Measurements from ENCODE around the gene FOXS1.

The FOXS1 gene

DNA sequence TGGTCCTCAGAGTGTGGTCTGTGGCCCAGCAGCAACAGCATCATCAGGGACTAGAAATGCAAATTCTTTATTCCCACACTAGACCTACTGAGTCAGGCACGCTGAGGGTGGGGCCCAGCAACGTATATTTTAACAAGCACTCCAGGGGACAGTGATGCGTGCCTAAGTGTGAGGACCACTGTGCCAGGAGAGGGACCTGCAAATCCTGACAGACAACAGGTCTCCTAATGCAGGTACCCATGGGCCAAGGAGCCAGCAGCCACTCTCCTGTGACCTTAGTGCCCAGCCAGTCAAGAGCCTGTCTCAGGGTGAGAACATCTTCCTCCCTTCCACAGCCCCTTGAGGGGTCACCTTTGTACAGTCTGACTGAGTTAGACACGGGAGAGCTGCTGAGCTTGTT, 34.2 kb downstream of the FOXS1 start:
- DNase-seq (ENCODE audit: low spot score in 2 of 2) (no peak), ATAC-seq (replicated peaks; ENCODE audit: extremely low read depth, poor library complexity, severe bottlenecking) (no peak)
- no peaks in the 10 kb centered on the region for H3K9me3 Mint-ChIP-seq
- no peak overlapping the region for H3K4me3 Mint-ChIP-seq
- peaks cover 1% of the 10 kb centered on the region for H3K36me3 Mint-ChIP-seq (ENCODE audit: insufficient read depth)
- no peaks in the 10 kb centered on the region for H3K4me1 Mint-ChIP-seq
- no peaks in the 10 kb centered on the region for H3K27me3 Mint-ChIP-seq
- no peak overlapping the region for H3K27ac Mint-ChIP-seq (ENCODE audit: low read depth)

DNA sequence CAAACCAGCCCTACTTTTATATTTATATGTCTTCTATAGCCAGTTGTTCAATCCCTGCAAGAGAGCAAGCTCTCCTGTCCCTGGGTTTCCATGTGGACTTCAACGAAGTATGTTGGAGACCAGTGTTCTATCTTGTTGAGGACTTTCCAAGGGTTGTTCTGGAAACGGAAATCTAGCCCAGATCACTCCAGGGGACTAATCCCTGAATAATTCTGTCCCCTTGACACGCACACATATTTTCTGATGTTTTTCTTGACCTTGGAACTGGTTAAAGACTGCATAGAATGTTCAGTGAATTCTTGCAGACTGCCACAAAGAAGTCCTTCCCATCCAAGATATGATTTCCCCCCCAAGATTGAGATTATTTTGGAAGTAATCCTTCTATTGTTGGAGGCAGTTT, 35.7 kb downstream of the FOXS1 start:
- ATAC-seq (replicated peaks; ENCODE audit: extremely low read depth, poor library complexity, severe bottlenecking) (no peak), DNase-seq (ENCODE audit: low spot score in 2 of 2) (no peak)
- H3K9me3 Mint-ChIP-seq: no peaks in the 10 kb centered on the region
- H3K4me3 Mint-ChIP-seq: no peak overlapping the region
- no peak overlapping the region for H3K27ac Mint-ChIP-seq (ENCODE audit: low read depth)
- no peaks in the 10 kb centered on the region for H3K4me1 Mint-ChIP-seq
- H3K36me3 Mint-ChIP-seq (ENCODE audit: insufficient read depth): peaks cover 1% of the 10 kb centered on the region
- no peaks in the 10 kb centered on the region for H3K27me3 Mint-ChIP-seq

DNA sequence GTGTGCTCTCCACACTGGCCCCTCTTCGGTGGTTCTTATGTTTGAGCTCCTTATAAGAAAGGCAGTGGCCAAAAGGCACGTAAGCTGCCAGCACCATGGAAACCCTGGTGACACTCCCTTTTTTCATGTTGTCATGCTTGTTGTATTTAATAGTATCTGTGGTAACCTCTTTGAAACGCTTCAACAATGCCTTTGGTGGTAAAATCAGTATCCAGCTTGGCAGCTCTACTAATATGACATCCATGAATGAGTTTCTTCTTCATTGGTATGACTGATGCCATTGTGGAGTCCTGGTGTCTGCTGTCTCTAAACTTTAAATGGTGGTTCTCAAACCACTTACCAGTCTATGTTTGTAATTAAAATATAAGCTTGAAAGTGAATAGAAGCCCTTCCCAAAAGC, 36.9 kb downstream of the FOXS1 start:
- no peak overlapping the region for H3K27ac Mint-ChIP-seq (ENCODE audit: low read depth)
- ATAC-seq (replicated peaks; ENCODE audit: extremely low read depth, poor library complexity, severe bottlenecking) (no peak), DNase-seq (ENCODE audit: low spot score in 2 of 2) (no peak)
- H3K36me3 Mint-ChIP-seq (ENCODE audit: insufficient read depth): peaks cover 3% of the 10 kb centered on the region
- no peaks in the 10 kb centered on the region for H3K9me3 Mint-ChIP-seq
- H3K4me3 Mint-ChIP-seq: no peak overlapping the region
- H3K4me1 Mint-ChIP-seq: peaks cover 7% of the 10 kb centered on the region
- H3K27me3 Mint-ChIP-seq: no peaks in the 10 kb centered on the region

DNA sequence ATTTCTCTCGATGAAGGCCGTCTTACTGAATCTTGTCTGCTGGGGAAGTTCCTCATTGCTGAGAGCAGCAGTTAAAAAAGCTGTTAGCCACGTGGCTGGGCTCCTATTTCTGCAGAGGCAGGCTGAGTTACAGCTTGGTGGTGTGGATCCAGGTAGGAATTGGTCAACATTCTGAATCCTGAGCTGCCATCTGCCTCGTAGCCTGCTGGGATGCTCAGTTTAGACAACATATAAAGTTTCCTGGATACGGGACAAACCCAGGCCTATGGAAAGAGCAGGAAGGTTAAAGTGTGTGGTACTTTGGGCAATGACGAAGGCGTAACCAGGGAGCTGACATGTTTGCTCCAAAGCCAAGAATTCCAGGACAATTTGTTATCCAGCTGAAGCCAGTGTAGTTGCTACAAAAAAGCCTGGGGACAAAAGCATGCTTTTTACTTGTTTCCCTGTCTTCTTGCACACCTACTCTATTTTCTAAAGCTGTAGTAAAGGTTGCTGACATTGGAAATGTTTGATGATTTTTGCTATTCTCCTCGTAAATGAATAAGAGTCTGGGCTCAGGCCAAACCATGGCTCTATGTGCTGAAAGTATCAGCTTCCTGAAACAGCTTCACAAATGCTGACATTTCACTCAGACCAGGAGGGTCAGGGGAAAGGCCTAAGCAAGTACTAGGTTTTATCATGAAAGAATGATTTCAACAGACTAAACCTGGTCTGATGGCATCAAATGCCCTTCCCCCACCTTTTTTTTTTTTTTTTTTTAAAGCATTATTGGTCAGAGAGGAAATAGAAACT, 38.6 kb downstream of the FOXS1 start:
- H3K27me3 Mint-ChIP-seq: no peaks in the 10 kb centered on the region
- DNase-seq (ENCODE audit: low spot score in 2 of 2): no peak
- no peak overlapping the region for H3K4me3 Mint-ChIP-seq
- H3K9me3 Mint-ChIP-seq: no peaks in the 10 kb centered on the region
- peaks cover 11% of the 10 kb centered on the region for H3K4me1 Mint-ChIP-seq
- H3K36me3 Mint-ChIP-seq (ENCODE audit: insufficient read depth): peaks cover 4% of the 10 kb centered on the region
- H3K27ac Mint-ChIP-seq (ENCODE audit: low read depth): no peak overlapping the region
- ATAC-seq (replicated peaks; ENCODE audit: extremely low read depth, poor library complexity, severe bottlenecking): no peak

DNA sequence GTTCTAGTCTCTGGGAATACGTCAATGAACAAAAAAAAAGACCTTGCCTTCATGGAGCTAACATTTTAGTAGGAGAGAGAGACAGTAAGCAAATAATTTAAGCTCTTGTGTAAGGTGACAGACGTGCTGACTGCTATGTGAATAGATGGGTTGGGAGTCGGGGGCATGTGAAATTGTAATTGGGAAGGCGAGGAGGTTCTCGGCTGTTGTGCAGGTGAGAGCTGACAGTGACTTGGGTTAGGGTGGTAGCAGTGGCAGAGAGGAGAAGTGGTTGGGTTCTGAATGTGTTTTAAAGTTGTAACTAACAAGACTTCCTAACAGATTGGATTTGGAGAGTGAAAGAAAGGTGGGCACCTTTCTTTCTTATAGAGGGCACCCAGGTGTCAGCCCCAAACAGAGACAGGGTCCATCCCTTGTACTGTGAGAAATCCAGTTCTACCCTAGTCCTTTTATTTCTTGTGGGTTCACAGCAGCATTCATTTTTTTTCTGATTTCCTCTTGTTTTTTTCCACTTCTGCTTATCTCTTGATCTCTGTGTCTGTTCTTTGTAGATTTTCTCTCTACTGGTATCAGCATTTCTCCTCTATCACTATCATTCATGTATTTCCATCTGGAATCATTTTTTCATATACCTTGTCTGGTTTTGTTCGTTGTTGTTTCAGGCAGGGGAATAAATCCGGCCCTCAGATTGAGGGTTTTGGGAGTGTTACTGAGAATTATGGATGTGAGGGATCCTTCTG, 41.7 kb downstream of the FOXS1 start:
- Mint-ChIP-seq H3K27ac (ENCODE audit: low read depth) (peak overlapping the region; percentile 20), H3K36me3 (ENCODE audit: insufficient read depth) (peaks cover 4% of the 10 kb centered on the region), H3K4me3 (no peak overlapping the region), H3K27me3 (no peaks in the 10 kb centered on the region), H3K4me1 (peaks cover 11% of the 10 kb centered on the region), H3K9me3 (no peaks in the 10 kb centered on the region)
- DNase-seq (ENCODE audit: low spot score in 2 of 2) (no peak), ATAC-seq (replicated peaks; ENCODE audit: extremely low read depth, poor library complexity, severe bottlenecking) (no peak)

DNA sequence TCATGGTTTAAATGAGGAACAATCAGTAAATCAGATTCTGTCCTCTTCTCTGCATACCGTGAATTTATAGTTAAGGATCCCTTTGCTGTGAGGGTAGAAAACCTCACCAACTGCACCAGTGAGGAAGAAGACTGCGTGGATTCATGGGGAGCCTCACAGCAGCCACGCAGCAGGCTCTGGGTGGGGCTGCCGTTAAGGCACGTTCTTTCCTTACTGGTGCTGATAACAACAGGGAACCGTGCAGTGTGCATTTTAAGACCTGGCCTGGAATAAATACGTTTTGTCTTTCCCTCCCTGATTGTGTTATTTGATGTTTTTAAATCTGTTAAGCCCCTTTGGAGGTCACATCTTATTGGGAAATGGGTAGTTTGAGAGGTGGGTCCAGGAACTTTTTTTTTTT, 43.9 kb downstream of the FOXS1 start:
- peaks cover 11% of the 10 kb centered on the region for H3K4me1 Mint-ChIP-seq
- no peak for DNase-seq (ENCODE audit: low spot score in 2 of 2)
- H3K36me3 Mint-ChIP-seq (ENCODE audit: insufficient read depth): peaks cover 4% of the 10 kb centered on the region
- no peaks in the 10 kb centered on the region for H3K9me3 Mint-ChIP-seq
- no peaks in the 10 kb centered on the region for H3K27me3 Mint-ChIP-seq
- no peak overlapping the region for H3K4me3 Mint-ChIP-seq
- ATAC-seq (replicated peaks; ENCODE audit: extremely low read depth, poor library complexity, severe bottlenecking): no peak
- H3K27ac Mint-ChIP-seq (ENCODE audit: low read depth): no peak overlapping the region

DNA sequence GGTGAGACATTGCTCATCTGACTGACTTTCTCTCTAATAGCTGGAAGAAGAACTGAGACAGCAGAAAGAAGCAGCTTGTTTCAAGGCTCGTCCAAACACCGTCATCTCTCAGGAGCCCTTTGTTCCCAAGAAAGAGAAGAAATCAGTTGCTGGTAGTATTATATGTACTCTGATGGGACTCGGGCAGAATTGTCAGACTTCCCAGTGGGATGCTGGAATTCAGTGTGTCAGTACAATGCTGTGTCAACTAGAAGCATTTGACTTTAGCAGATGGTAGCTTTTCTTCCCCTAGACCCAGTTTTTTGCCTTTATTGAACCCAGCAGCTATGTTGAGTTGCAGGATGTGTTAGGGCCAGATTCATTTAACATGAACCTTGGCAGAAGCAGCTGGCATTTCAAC, 48.0 kb downstream of the FOXS1 start:
- DNase-seq (ENCODE audit: low spot score in 2 of 2) (no peak), ATAC-seq (replicated peaks; ENCODE audit: extremely low read depth, poor library complexity, severe bottlenecking) (no peak)
- Mint-ChIP-seq H3K27me3 (no peaks in the 10 kb centered on the region), H3K36me3 (ENCODE audit: insufficient read depth) (peaks cover 4% of the 10 kb centered on the region), H3K4me3 (no peak overlapping the region), H3K4me1 (no peaks in the 10 kb centered on the region), H3K9me3 (no peaks in the 10 kb centered on the region), H3K27ac (ENCODE audit: low read depth) (no peak overlapping the region)

Measured in central memory CD8-positive, alpha-beta T cell (primary cell).